OCI-LY7 (cell line): ENCODE results near the gene H2BK1. TPM values are rescaled to one million over a fixed set of nuclear protein-coding genes. Genes with fewer than 3 reads are reported as not detected.

Source experiments
- BruUV-seq: library from RNA; stranded (reverse); fragments of 400-500 nt; replicated peaks from 2 replicates; lab custom pipeline; 2021; lab: Mats Ljungman, UMichigan
- CTCF ChIA-PET: fragments of 300-600 bp; sonication (Branson Sonifier 250); formaldehyde crosslinking; loops from one replicate; lab custom pipeline; 2022; ENCODE audit warnings: antibody characterized with exemption; ENCODE audit not compliant: unreplicated experiment; lab: Charles Lee
- POLR2A ChIA-PET: fragments of 300-600 bp; sonication (Branson Sonifier 250); formaldehyde crosslinking; loops from one replicate; lab custom pipeline; 2022; ENCODE audit warnings: antibody characterized with exemption; lab: Charles Lee
- DNase-seq: peaks from one replicate; pipeline ENCODE4 v3.0.0-alpha.2; 2015; ENCODE audit warnings: low spot score
- H2AFZ ChIP-seq: fragments of 200-600 bp; sonication (generic), shearing (Covaris generic); 2 replicates; pipeline ENCODE4 v1.6.1; 2014; ENCODE audit warnings: mild to moderate bottlenecking, antibody characterized with exemption, low read length, moderate library complexity
- H3K27ac ChIP-seq: fragments of 200-600 bp; sonication (generic); 2 replicates; pipeline ENCODE4 v1.5.1; 2014; ENCODE audit warnings: mixed run types, low read depth, mild to moderate bottlenecking, moderate library complexity, low read length, inconsistent platforms; ENCODE audit not compliant: poor library complexity, severe bottlenecking
- H3K36me3 ChIP-seq: fragments of 200-600 bp; sonication (generic); 2 replicates; pipeline ENCODE4 v1.6.1; 2014; ENCODE audit warnings: mild to moderate bottlenecking, antibody characterized with exemption, low read length, moderate library complexity, mixed read lengths; ENCODE audit not compliant: insufficient read depth
- H3K4me1 ChIP-seq: fragments of 200-600 bp; sonication (generic); 2 replicates; pipeline ENCODE4 v1.5.1; 2014; ENCODE audit warnings: mild to moderate bottlenecking, low read length; ENCODE audit not compliant: insufficient read depth, poor library complexity, severe bottlenecking
- H3K4me2 ChIP-seq: fragments of 200-600 bp; sonication (generic); 2 replicates; pipeline ENCODE4 v1.6.1; 2014; ENCODE audit warnings: mild to moderate bottlenecking, low read length
- H3K4me3 ChIP-seq: fragments of 200-600 bp; sonication (generic); 2 replicates; pipeline ENCODE4 v1.5.1; 2014; ENCODE audit warnings: mild to moderate bottlenecking, low read depth, low read length; ENCODE audit not compliant: poor library complexity, severe bottlenecking
- H3K79me2 ChIP-seq: fragments of 200-600 bp; sonication (generic); 2 replicates; pipeline ENCODE4 v1.6.1; 2016; ENCODE audit warnings: low read depth, mild to moderate bottlenecking, low read length, moderate library complexity, mixed read lengths; ENCODE audit not compliant: insufficient read depth
- H3K9me2 ChIP-seq: fragments of 200-600 bp; sonication (generic); 2 replicates; pipeline ENCODE4 v1.6.1; 2016; ENCODE audit warnings: mild to moderate bottlenecking, low read length, mixed read lengths; ENCODE audit not compliant: insufficient read depth
- H3K9me3 ChIP-seq: fragments of 200-600 bp; sonication (generic); 2 replicates; pipeline ENCODE4 v1.6.1; 2014; ENCODE audit warnings: mild to moderate bottlenecking, mixed run types, low read length, mixed read lengths
- H4K20me1 ChIP-seq: fragments of 200-600 bp; sonication (generic); 2 replicates; pipeline ENCODE4 v1.6.1; 2014; ENCODE audit warnings: mild to moderate bottlenecking, antibody characterized with exemption, low read length, moderate library complexity, mixed read lengths; ENCODE audit not compliant: insufficient read depth
- EZH2phosphoT487 ChIP-seq: fragments of 200-600 bp; sonication (generic); IDR thresholded peaks from 2 replicates; pipeline ENCODE4 v1.6.1; 2018; ENCODE audit warnings: low read depth, borderline replicate concordance, mild to moderate bottlenecking, mixed run types, antibody characterized with exemption, low read length, moderate library complexity, mixed read lengths
- intact Hi-C: fragments of 100-400 bp; cut with micrococcal nuclease; formaldehyde crosslinking; loops from one replicate; pipeline ENCODE4 v1.10.0; 2022; ENCODE audit not compliant: unreplicated experiment
- total RNA-seq, 2 experiments: library from RNA; depleted of rRNA in 1 of 2; stranded (reverse); fragments of >200 nt in 1 of 2; shearing (Covaris generic) in 1 of 2; gene quantifications; 2 replicates each; pipeline ENCODE4 v1.2.3, GENCODE V29; 2014 to 2022
- TF ChIP-seq, protein P1 (sequence below): fragments of 200-600 bp; sonication (generic); conservative IDR thresholded peaks from 2 replicates; pipeline ENCODE4 v1.5.1; 2014; ENCODE audit warnings: mild to moderate bottlenecking, antibody characterized with exemption, low read length, moderate library complexity, mixed read lengths

H2BK1 gene
- total RNA-seq, 2 experiments from 2014 or later: not detected

DNA sequence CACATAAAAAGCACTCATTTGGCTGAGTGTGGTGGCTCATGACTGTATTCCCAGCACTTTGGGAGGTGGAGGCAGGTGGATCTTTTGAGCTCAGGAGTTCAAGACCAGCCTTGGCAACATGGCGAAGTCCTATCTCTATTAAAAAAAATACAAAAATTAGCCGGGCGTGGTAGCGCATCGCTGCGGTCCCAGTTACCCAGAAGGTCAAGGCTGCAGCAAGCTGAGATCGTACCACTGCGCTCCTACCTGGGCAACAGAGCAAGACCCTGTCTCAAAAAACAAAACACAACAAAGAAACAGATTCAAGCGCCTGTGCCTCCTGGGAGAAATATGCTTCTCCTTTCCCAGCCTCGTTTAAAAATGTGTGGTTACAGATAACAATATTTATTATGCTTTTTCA is 19.0 kb upstream of the H2BK1 start:
- POLR2A ChIA-PET: no interaction called here
- intact Hi-C loops: loop anchor here (5.0 kb wide), 1 partner anchor 147 kb away; the partner anchor contains the start of genes FASTK and TMUB1

DNA sequence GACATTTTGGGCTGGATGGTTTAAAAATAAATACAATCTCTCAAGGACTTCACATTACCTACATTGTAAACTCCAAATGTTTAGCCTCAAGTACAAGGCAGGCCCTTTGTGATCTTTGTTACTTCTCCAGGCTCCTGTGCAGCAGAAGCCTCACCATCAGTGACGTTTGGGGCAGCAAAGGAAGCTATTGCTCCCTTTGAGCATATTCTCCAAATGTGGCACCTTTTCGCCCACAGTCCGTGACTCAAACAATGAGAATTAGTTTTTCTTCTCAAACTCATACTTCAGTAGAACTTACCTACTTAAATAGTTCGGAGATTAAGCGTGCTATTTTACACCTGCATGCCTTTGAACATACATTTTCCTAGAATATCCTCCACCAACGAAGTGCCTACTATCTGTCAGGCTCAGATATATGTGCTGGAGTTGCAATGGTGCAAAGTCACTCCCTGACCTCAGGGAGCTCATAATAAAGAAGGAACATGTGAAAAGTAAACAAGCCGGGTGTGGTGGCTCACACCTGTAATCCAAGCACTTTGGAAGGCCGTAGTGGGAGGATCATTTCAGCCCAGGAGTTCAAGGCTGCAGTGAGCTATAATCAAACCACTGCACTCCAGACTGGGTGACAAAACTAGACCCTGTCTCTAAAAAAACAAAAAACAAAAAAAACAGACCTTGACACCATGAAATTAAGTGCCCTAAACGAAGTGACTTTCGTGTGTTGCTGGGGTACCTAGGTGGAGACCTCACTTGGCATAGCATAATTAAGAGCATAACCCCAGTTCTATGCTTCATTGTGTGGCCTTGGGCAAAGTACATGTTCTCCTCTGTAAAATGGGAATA is 18.0 kb upstream of the H2BK1 start:
- intact Hi-C loops: loop anchor here (5.0 kb wide), 1 partner anchor 146 kb away; the partner anchor contains the start of genes FASTK and TMUB1
- no peaks in the 10 kb centered on the region for H3K9me2 ChIP-seq
- DNase-seq: no peak
- peaks cover 27% of the 10 kb centered on the region for H3K79me2 ChIP-seq
- H3K27ac ChIP-seq: no peak overlapping the region
- peaks cover 4% of the 10 kb centered on the region; the same call in 1 of the 2 replicates for H4K20me1 ChIP-seq
- peak overlapping the region; percentile 90 for H2AFZ ChIP-seq
- no TSS peak for BruUV-seq
- peaks cover 33% of the 10 kb centered on the region for H3K4me1 ChIP-seq
- no peaks in the 10 kb centered on the region for H3K9me3 ChIP-seq
- POLR2A ChIA-PET: interaction anchor here (2.1 kb wide), 1 partner anchor 9 kb away, joined by 14 read pairs; no protein-coding TSS in a partner anchor
- H3K4me3 ChIP-seq: peak overlapping the region; percentile 94
- no peak for TF ChIP-seq EZH2phosphoT487
- TF ChIP-seq, protein P1, sequence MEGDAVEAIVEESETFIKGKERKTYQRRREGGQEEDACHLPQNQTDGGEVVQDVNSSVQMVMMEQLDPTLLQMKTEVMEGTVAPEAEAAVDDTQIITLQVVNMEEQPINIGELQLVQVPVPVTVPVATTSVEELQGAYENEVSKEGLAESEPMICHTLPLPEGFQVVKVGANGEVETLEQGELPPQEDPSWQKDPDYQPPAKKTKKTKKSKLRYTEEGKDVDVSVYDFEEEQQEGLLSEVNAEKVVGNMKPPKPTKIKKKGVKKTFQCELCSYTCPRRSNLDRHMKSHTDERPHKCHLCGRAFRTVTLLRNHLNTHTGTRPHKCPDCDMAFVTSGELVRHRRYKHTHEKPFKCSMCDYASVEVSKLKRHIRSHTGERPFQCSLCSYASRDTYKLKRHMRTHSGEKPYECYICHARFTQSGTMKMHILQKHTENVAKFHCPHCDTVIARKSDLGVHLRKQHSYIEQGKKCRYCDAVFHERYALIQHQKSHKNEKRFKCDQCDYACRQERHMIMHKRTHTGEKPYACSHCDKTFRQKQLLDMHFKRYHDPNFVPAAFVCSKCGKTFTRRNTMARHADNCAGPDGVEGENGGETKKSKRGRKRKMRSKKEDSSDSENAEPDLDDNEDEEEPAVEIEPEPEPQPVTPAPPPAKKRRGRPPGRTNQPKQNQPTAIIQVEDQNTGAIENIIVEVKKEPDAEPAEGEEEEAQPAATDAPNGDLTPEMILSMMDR: no peak
- peak overlapping the region; percentile 76 for H3K4me2 ChIP-seq
- CTCF ChIA-PET: no interaction called here
- H3K36me3 ChIP-seq: peaks cover 26% of the 10 kb centered on the region

More for the DNA sequence above, 19.0 kb upstream of the H2BK1 start:
- Histone ChIP-seq H3K9me3 (no peaks in the 10 kb centered on the region), H3K27ac (no peak overlapping the region), H4K20me1 (peaks cover 4% of the 10 kb centered on the region; the same call in 1 of the 2 replicates), H3K36me3 (peaks cover 16% of the 10 kb centered on the region), H3K4me3 (no peak overlapping the region), H3K9me2 (no peaks in the 10 kb centered on the region), H2AFZ (no peak overlapping the region), H3K4me1 (peaks cover 39% of the 10 kb centered on the region), H3K4me2 (no peak overlapping the region), H3K79me2 (peaks cover 35% of the 10 kb centered on the region)
- no TSS peak for BruUV-seq
- DNase-seq: no peak
- CTCF ChIA-PET: no interaction called here
- TF ChIP-seq, protein P1: no peak
- TF ChIP-seq EZH2phosphoT487: no peak
